Measurements from ENCODE around the gene CD44.

CD44 gene

GRCh38 chr11:35267504-35267903 is 128.5 kb downstream of the CD44 start:
- no peak for TF ChIP-seq CTCF (IDR thresholded peaks at IDR 0.05)

GRCh38 chr11:35270342-35270741 is 131.4 kb downstream of the CD44 start:
- TF ChIP-seq CTCF (IDR thresholded peaks at IDR 0.05): no peak

GRCh38 chr11:35271031-35271430 is 132.1 kb downstream of the CD44 start:
- TF ChIP-seq CTCF (IDR thresholded peaks at IDR 0.05): no peak

- no peak for TF ChIP-seq CTCF (IDR thresholded peaks at IDR 0.05)
Measured at GRCh38 chr11:35272391-35272902, 133.5 kb downstream of the CD44 start.

GRCh38 chr11:35274909-35275785 is 136.2 kb downstream of the CD44 start:
- peak; percentile 33; the same call in 1 of the 2 replicates for TF ChIP-seq CTCF (IDR thresholded peaks at IDR 0.05)

GRCh38 chr11:35275786-35276170 is 136.8 kb downstream of the CD44 start:
- TF ChIP-seq CTCF (IDR thresholded peaks at IDR 0.05): no peak

- TF ChIP-seq CTCF (IDR thresholded peaks at IDR 0.05): no peak
Measured at GRCh38 chr11:35276396-35277145, 137.6 kb downstream of the CD44 start.
